OCI-LY1 (cell line): ENCODE results near the gene FTO.

Experiments
- CTCF ChIP-seq: fragments of 200-600 bp; sonication (generic), shearing (Covaris generic); IDR thresholded peaks from 2 replicates; pipeline ENCODE4 v1.5.1; 2017; ENCODE audit warnings: mild to moderate bottlenecking, antibody characterized with exemption, low read length, moderate library complexity, mixed read lengths
- EZH2 ChIP-seq: fragments of 200-600 bp; sonication (generic), shearing (Covaris generic); IDR thresholded peaks from 2 replicates; pipeline ENCODE4 v1.8.0; 2017; ENCODE audit warnings: borderline replicate concordance, mixed run types, mild to moderate bottlenecking, antibody characterized with exemption, low read length, moderate library complexity, mixed read lengths

GRCh38 chr16:53779186-53779585, 75.2 kb downstream of the FTO start:
- TF ChIP-seq CTCF (no peak), EZH2 (no peak)
